Tibial artery (tissue), 4 donors: ENCODE data around the gene PRND.

Experiments
- DNase-seq, 2 donors: peaks; one replicate each; pipeline ENCODE4 v3.0.0-alpha.2; 2019
- H3K27ac ChIP-seq, 2 donors: fragments of 200-600 bp; sonication (generic) in 1 of 2; 1 replicate in 1 of 2; 2 replicates in 1 of 2; pipeline ENCODE4 v1.5.1; 2018 to 2019; ENCODE audit warnings: mild to moderate bottlenecking in 1 of 2
- H3K27me3 ChIP-seq, 2 donors: fragments of 200-600 bp; sonication (generic) in 1 of 2; one replicate each; pipeline versions ENCODE4 v1.5.1 to v1.6.0; 2016 to 2019
- H3K36me3 ChIP-seq, 3 donors: fragments of 200-600 bp; sonication (generic) in 2 of 3; one replicate each; pipeline ENCODE4 v1.5.1; 2016 to 2019; ENCODE audit warnings: mild to moderate bottlenecking in 2 of 3
- H3K4me1 ChIP-seq, 4 donors: fragments of 200-600 bp; sonication (generic) in 2 of 4; 1 replicate in 3 of 4; 2 replicates in 1 of 4; pipeline ENCODE4 v1.5.1; 2016 to 2019
- H3K4me3 ChIP-seq, 2 donors: fragments of 200-600 bp; sonication (generic) in 1 of 2; 1 replicate in 1 of 2; 2 replicates in 1 of 2; pipeline ENCODE4 v1.5.1; 2018 to 2019; ENCODE audit warnings: mild to moderate bottlenecking in 2 of 2
- H3K9me3 ChIP-seq, 3 donors: fragments of 200-600 bp; sonication (generic) in 1 of 3; one replicate each; pipeline ENCODE4 v1.5.1; 2016 to 2019
- intact Hi-C: fragments of 100-400 bp; cut with DNase I; formaldehyde crosslinking; loops from one replicate; pipeline ENCODE4 v1.15.0; 2023; ENCODE audit warnings: low total_unique reads
- TF ChIP-seq, protein P1 (sequence below), 2 experiments: fragments of 200-600 bp in 1 of 2; fragments of 450-650 bp in 1 of 2; IDR thresholded peaks; one replicate each; pipeline ENCODE4 v1.5.1; 2017 to 2019; ENCODE audit warnings: antibody characterized with exemption in 2 of 2, mild to moderate bottlenecking in 1 of 2, moderate library complexity in 1 of 2

The PRND gene

DNA sequence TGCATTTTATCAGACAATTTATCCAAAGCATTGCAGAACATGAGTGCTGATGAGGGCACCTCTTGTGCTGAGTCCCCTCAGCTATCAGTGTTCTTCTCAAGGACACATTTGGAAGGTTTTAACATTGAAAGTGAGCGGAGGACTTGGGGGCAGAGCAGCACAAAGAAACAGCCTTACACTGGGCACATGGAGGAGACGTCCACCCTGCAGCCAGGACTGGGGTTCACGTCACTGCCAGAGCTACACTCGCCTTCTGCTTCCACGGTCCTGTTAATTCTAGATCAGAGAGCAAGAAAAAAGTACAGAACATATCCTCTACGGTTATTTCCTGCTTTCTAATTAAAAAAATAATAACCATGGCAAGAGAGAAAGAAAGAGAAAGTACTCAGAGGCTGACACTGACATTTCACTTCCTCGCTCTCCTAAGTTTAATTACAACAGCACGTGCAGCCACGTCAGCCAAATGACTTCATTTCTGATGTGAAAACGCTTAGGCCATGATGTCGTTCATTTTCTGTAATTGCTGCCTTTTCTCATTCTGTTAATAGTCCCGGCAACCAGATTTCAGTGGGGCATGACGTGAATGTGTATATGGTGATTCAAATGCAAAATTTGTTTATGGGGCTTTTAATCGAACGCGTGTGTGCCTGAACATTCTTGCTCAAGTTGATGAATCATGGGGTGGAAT is 5.1 kb downstream of the PRND start:
- H3K36me3 ChIP-seq: no peaks in the 10 kb centered on the region
- H3K4me3 ChIP-seq: no peak overlapping the region
- H3K27me3 ChIP-seq: peaks cover 0 to 27% of the 10 kb centered on the region in 2 donors
- no peak overlapping the region for H3K27ac ChIP-seq
- no peak for DNase-seq
- no peaks in the 10 kb centered on the region for H3K9me3 ChIP-seq
- no peaks in the 10 kb centered on the region for H3K4me1 ChIP-seq
- intact Hi-C loops: no loop called here
- TF ChIP-seq, protein P1, sequence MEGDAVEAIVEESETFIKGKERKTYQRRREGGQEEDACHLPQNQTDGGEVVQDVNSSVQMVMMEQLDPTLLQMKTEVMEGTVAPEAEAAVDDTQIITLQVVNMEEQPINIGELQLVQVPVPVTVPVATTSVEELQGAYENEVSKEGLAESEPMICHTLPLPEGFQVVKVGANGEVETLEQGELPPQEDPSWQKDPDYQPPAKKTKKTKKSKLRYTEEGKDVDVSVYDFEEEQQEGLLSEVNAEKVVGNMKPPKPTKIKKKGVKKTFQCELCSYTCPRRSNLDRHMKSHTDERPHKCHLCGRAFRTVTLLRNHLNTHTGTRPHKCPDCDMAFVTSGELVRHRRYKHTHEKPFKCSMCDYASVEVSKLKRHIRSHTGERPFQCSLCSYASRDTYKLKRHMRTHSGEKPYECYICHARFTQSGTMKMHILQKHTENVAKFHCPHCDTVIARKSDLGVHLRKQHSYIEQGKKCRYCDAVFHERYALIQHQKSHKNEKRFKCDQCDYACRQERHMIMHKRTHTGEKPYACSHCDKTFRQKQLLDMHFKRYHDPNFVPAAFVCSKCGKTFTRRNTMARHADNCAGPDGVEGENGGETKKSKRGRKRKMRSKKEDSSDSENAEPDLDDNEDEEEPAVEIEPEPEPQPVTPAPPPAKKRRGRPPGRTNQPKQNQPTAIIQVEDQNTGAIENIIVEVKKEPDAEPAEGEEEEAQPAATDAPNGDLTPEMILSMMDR (IDR thresholded peaks at IDR 0.05): no peak

DNA sequence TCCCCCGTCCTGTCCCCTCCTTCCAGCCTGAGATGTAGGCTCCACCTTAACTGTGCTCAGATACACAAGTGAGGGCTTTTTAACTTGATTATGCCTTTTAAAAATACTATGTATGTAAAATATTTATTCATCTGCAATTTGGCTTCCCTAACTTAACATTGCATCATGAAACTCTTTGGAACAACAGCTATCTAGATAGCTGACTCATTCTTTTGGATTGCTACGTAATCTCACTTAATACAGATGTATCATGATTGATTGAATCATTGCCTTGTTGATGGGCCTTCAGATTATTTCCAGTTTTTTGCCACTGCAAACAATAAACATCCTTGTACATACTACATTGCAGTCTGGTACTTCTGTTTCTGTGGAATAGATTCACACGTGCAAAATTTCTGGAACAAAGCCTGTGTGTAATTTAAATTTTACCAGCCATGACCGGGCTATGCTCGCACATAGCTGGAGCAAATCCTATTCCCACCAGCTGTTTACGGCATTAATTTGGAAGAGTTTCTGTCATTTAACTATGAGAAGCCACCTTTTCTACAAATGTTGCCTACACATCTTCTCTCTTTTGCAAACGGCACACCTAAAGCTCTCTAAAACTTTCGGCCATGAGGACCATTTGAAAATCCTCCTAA is 6.5 kb downstream of the PRND start:
- H3K9me3 ChIP-seq: no peaks in the 10 kb centered on the region
- H3K4me1 ChIP-seq: no peaks in the 10 kb centered on the region
- no peak overlapping the region for H3K27ac ChIP-seq
- H3K36me3 ChIP-seq: no peaks in the 10 kb centered on the region
- H3K27me3 ChIP-seq: peaks cover 0 to 27% of the 10 kb centered on the region in 2 donors
- TF ChIP-seq, protein P1 (IDR thresholded peaks at IDR 0.05): no peak
- intact Hi-C loops: no loop called here
- no peak for DNase-seq
- no peak overlapping the region for H3K4me3 ChIP-seq

DNA sequence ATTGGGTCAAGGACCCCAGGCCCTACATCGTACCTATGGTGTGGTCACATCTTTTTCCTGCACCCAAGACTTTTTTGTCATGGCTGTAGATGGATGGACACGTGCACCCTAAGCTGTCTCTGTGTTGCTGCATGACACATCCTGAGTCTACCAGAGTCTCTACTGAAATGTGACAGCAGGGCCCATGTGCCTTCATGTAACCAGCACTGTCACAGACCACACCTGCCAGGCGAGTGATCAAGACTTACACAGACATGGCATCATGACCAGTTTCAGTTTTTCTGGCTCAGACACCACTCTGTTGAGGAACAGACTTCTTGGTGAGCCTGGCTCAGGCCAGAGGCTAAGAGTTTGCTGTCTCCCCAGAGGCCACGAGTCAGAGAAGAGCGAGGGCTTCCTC is 7.6 kb downstream of the PRND start:
- Histone ChIP-seq H3K36me3 (no peaks in the 10 kb centered on the region), H3K9me3 (no peaks in the 10 kb centered on the region), H3K4me1 (no peaks in the 10 kb centered on the region), H3K27ac (no peak overlapping the region), H3K27me3 (peaks cover 0 to 27% of the 10 kb centered on the region in 2 donors), H3K4me3 (no peak overlapping the region)
- intact Hi-C loops: no loop called here
- TF ChIP-seq, protein P1 (IDR thresholded peaks at IDR 0.05): no peak
- no peak for DNase-seq

DNA sequence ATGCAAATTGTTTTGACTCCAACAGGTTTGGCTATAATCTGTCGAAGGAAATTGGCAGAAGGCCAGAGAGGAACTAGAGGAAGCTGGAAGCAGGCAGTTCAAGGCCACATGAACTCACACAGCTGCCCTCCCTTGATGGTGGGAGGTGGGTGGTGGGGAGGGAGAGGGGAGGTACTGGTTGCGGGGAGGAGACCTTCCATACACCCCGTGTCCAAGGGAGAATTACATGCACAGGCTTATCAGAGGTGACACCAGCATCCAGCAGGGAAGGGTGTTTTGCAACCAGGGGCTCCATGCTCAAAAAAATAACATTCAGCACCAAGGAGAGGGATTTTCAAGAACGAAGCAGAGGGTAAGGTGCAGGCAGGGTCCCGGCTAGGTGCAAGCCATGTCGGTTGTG is 9.1 kb downstream of the PRND start:
- Histone ChIP-seq H3K27me3 (peaks cover 0 to 27% of the 10 kb centered on the region in 2 donors), H3K4me3 (no peak overlapping the region), H3K36me3 (no peaks in the 10 kb centered on the region), H3K4me1 (no peaks in the 10 kb centered on the region), H3K27ac (no peak overlapping the region), H3K9me3 (no peaks in the 10 kb centered on the region)
- intact Hi-C loops: no loop called here
- TF ChIP-seq, protein P1 (IDR thresholded peaks at IDR 0.05): no peak
- DNase-seq: no peak

DNA sequence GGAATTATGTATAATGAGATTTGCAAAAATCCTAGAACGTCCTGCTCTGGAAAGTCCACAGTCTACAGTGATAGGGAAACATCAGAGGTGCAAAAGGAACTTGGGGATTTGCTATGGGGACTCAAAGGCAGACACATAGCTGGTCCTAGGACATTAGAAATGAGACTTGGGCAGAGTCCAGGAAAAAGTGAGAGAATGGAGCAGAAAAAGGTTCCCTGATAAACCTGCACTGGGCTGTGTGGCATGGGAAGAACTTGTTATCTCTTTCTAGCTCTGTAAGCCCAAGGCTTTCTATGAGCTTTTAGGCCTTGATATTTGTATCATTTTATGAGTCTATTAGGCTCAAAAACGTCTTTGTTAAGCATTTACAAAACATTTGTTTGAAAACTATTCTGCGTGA is 15.2 kb downstream of the PRND start:
- H3K9me3 ChIP-seq: no peaks in the 10 kb centered on the region
- no peak overlapping the region for H3K27ac ChIP-seq
- intact Hi-C loops: no loop called here
- no peak for DNase-seq
- no peaks in the 10 kb centered on the region for H3K4me1 ChIP-seq
- peaks cover 0 to 18% of the 10 kb centered on the region in 2 donors for H3K27me3 ChIP-seq
- TF ChIP-seq, protein P1 (IDR thresholded peaks at IDR 0.05): no peak
- H3K36me3 ChIP-seq: no peaks in the 10 kb centered on the region
- H3K4me3 ChIP-seq: no peak overlapping the region
